SK-N-SH treated with all-trans-retinoic acid at 6 μM for 48 hours (cell line): Measurements from ENCODE around the gene URM1.

Experiments used
- ATAC-seq: fragments of 200-7000 bp; cut with Tn5 transposase; 3 replicates; pipeline ENCODE4 v1.9.1; 2020; ENCODE audit warnings: mild to moderate bottlenecking, moderate library complexity
- ARNTL ChIP-seq: fragments of 450-650 bp; formaldehyde crosslinking; IDR thresholded peaks from 2 replicates; pipeline ENCODE4 v1.5.0; 2020; ENCODE audit warnings: low read depth, mild to moderate bottlenecking, moderate library complexity, borderline replicate concordance
- BACH2 ChIP-seq: fragments of 250-450 bp; sonication (Bioruptor Pico); IDR thresholded peaks from 2 replicates; pipeline ENCODE4 v1.9.0; 2021; ENCODE audit warnings: mild to moderate bottlenecking, borderline replicate concordance
- CREB5 ChIP-seq: fragments of 250-450 bp; sonication (Bioruptor Pico); IDR thresholded peaks from 2 replicates; pipeline ENCODE4 v1.5.1; 2020; ENCODE audit warnings: low read depth, mild to moderate bottlenecking, moderate library complexity
- CSDC2 ChIP-seq: fragments of 250-450 bp; sonication (Bioruptor Pico); IDR thresholded peaks from 2 replicates; pipeline ENCODE4 v1.5.0; 2020; ENCODE audit warnings: mild to moderate bottlenecking, moderate library complexity
- ESRRG ChIP-seq: fragments of 250-450 bp; sonication (Bioruptor Pico); IDR thresholded peaks from 2 replicates; pipeline ENCODE4 v1.6.1; 2021; ENCODE audit warnings: mild to moderate bottlenecking
- GLIS3 ChIP-seq: fragments of 250-450 bp; sonication (Bioruptor Pico); IDR thresholded peaks from 2 replicates; pipeline ENCODE4 v1.5.0; 2020; ENCODE audit warnings: mild to moderate bottlenecking, moderate library complexity
- ISL1 ChIP-seq: fragments of 250-450 bp; sonication (Bioruptor Pico); IDR thresholded peaks from 2 replicates; pipeline ENCODE4 v2.1.2; 2022; ENCODE audit warnings: mild to moderate bottlenecking, moderate library complexity
- OSR1 ChIP-seq: fragments of 250-450 bp; sonication (Bioruptor Pico); IDR thresholded peaks from 2 replicates; pipeline ENCODE4 v1.8.0; 2022; ENCODE audit warnings: moderate library complexity, mild to moderate bottlenecking, inconsistent platforms
- PATZ1 ChIP-seq: fragments of 250-450 bp; sonication (Bioruptor Pico); IDR thresholded peaks from 2 replicates; pipeline ENCODE4 v1.8.0; 2020; ENCODE audit warnings: mild to moderate bottlenecking, moderate library complexity, borderline replicate concordance
- PPARA ChIP-seq: fragments of 250-450 bp; sonication (Bioruptor Pico); IDR thresholded peaks from 2 replicates; pipeline ENCODE4 v1.5.0; 2020; ENCODE audit warnings: mild to moderate bottlenecking, borderline replicate concordance
- RARB ChIP-seq: fragments of 250-450 bp; sonication (Bioruptor Pico); IDR thresholded peaks from 2 replicates; pipeline ENCODE4 v1.8.0; 2021; ENCODE audit warnings: mild to moderate bottlenecking, moderate library complexity
- SNAI2 ChIP-seq: fragments of 250-450 bp; sonication (Bioruptor Pico); IDR thresholded peaks from 2 replicates; pipeline ENCODE4 v1.5.0; 2020; ENCODE audit warnings: mild to moderate bottlenecking, moderate library complexity
- TCF4 ChIP-seq: fragments of 250-450 bp; sonication (Bioruptor Pico); IDR thresholded peaks from 2 replicates; pipeline ENCODE4 v1.8.0; 2021; ENCODE audit warnings: mild to moderate bottlenecking, moderate library complexity, borderline replicate concordance
- TOX ChIP-seq: fragments of 250-450 bp; sonication (Bioruptor Pico); IDR thresholded peaks from 2 replicates; pipeline ENCODE4 v1.8.0; 2021; ENCODE audit warnings: mild to moderate bottlenecking, moderate library complexity, borderline replicate concordance
- ZC3H10 ChIP-seq: fragments of 250-450 bp; sonication (Bioruptor Pico); IDR thresholded peaks from 2 replicates; pipeline ENCODE4 v1.5.1; 2021; ENCODE audit warnings: mild to moderate bottlenecking, moderate library complexity
- ZFP3 ChIP-seq: fragments of 250-450 bp; sonication (Bioruptor Pico); IDR thresholded peaks from 2 replicates; pipeline ENCODE4 v1.5.0; 2020; ENCODE audit warnings: mild to moderate bottlenecking, moderate library complexity
- ZFP30 ChIP-seq: fragments of 450-650 bp; formaldehyde crosslinking; IDR thresholded peaks from 2 replicates; pipeline ENCODE4 v1.5.0; 2022; ENCODE audit warnings: mild to moderate bottlenecking, moderate library complexity
- ZNF565 ChIP-seq: fragments of 450-650 bp; formaldehyde crosslinking; conservative IDR thresholded peaks from 2 replicates; pipeline ENCODE4 v1.5.0; 2020; ENCODE audit warnings: low read depth, mild to moderate bottlenecking, moderate library complexity
- ZNF70 ChIP-seq: fragments of 450-650 bp; formaldehyde crosslinking; IDR thresholded peaks from 2 replicates; pipeline ENCODE4 v1.5.0; 2020; ENCODE audit warnings: mild to moderate bottlenecking, moderate library complexity
- ZNF8 ChIP-seq: fragments of 450-650 bp; formaldehyde crosslinking; IDR thresholded peaks from 2 replicates; pipeline ENCODE4 v1.5.0; 2020; ENCODE audit warnings: mild to moderate bottlenecking, moderate library complexity
- TF ChIP-seq, protein P1 (sequence below): fragments of 250-450 bp; sonication (Bioruptor Pico); IDR thresholded peaks from 2 replicates; pipeline ENCODE4 v1.8.0; 2021; ENCODE audit warnings: low read depth, mild to moderate bottlenecking, moderate library complexity, borderline replicate concordance
- TF ChIP-seq, protein P2 (sequence below): fragments of 250-450 bp; sonication (Bioruptor Pico); IDR thresholded peaks from 2 replicates; pipeline ENCODE4 v1.5.1; 2021; ENCODE audit warnings: mild to moderate bottlenecking, moderate library complexity

URM1 gene

DNA sequence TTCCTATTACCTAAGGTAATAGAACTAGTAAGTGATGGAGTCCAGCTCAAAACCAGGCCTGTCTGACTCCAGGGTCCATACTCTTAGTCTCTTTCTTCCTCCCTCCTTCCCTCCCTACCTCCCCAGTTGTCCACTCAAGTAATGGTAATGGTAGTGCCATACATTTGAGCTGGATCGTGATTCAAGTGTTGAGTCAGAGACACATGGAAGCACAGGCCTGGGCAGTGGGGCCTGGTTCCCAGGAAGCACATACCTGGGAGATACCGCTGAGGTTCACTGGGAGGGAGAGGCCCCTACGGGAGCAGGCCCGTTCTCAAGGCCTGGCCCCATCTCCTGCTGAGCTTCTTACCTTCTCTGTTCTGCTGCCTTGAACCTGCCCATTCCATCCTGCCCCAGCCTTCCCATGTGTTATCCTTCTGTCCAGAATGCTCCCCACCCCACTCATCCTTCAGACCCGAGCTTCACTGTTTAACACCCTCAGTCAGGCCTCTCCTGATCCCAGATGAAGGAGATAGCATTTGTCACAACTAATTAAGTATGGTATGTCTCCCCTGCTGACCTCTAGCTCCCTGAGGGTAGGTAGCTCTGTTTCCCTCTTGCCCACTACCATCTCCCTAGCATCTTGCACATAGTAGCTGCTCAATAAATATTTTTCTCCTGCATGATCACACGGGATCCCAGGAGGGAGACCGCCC is 13.8 kb downstream of the URM1 start:
- ATAC-seq: no peak
- TF ChIP-seq ZNF565 (CRISPR knock-in tag): no peak
- no peak for TF ChIP-seq ZFP30 (CRISPR knock-in tag)
- no peak for TF ChIP-seq SNAI2
- TF ChIP-seq ZFP3 (CRISPR knock-in tag): no peak
- TF ChIP-seq PATZ1 (CRISPR knock-in tag): no peak
- TF ChIP-seq, protein P1, sequence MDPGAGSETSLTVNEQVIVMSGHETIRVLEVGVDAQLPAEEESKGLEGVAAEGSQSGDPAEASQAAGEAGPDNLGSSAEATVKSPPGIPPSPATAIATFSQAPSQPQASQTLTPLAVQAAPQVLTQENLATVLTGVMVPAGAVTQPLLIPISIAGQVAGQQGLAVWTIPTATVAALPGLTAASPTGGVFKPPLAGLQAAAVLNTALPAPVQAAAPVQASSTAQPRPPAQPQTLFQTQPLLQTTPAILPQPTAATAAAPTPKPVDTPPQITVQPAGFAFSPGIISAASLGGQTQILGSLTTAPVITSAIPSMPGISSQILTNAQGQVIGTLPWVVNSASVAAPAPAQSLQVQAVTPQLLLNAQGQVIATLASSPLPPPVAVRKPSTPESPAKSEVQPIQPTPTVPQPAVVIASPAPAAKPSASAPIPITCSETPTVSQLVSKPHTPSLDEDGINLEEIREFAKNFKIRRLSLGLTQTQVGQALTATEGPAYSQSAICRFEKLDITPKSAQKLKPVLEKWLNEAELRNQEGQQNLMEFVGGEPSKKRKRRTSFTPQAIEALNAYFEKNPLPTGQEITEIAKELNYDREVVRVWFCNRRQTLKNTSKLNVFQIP (CRISPR knock-in tag): no peak
- no peak for TF ChIP-seq ESRRG
- no peak for TF ChIP-seq ZC3H10
- TF ChIP-seq RARB (CRISPR knock-in tag): no peak
- TF ChIP-seq ISL1: no peak
- TF ChIP-seq PPARA (CRISPR knock-in tag): no peak
- no peak for TF ChIP-seq ZNF8 (CRISPR knock-in tag)
- TF ChIP-seq OSR1: no peak
- TF ChIP-seq, protein P2, sequence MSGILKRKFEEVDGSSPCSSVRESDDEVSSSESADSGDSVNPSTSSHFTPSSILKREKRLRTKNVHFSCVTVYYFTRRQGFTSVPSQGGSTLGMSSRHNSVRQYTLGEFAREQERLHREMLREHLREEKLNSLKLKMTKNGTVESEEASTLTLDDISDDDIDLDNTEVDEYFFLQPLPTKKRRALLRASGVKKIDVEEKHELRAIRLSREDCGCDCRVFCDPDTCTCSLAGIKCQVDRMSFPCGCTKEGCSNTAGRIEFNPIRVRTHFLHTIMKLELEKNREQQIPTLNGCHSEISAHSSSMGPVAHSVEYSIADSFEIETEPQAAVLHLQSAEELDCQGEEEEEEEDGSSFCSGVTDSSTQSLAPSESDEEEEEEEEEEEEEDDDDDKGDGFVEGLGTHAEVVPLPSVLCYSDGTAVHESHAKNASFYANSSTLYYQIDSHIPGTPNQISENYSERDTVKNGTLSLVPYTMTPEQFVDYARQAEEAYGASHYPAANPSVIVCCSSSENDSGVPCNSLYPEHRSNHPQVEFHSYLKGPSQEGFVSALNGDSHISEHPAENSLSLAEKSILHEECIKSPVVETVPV (CRISPR knock-in tag): no peak
- no peak for TF ChIP-seq CREB5 (CRISPR knock-in tag)
- no peak for TF ChIP-seq TOX (CRISPR knock-in tag)
- TF ChIP-seq ZNF70: no peak
- TF ChIP-seq CSDC2 (CRISPR knock-in tag): no peak
- no peak for TF ChIP-seq BACH2 (CRISPR knock-in tag)

DNA sequence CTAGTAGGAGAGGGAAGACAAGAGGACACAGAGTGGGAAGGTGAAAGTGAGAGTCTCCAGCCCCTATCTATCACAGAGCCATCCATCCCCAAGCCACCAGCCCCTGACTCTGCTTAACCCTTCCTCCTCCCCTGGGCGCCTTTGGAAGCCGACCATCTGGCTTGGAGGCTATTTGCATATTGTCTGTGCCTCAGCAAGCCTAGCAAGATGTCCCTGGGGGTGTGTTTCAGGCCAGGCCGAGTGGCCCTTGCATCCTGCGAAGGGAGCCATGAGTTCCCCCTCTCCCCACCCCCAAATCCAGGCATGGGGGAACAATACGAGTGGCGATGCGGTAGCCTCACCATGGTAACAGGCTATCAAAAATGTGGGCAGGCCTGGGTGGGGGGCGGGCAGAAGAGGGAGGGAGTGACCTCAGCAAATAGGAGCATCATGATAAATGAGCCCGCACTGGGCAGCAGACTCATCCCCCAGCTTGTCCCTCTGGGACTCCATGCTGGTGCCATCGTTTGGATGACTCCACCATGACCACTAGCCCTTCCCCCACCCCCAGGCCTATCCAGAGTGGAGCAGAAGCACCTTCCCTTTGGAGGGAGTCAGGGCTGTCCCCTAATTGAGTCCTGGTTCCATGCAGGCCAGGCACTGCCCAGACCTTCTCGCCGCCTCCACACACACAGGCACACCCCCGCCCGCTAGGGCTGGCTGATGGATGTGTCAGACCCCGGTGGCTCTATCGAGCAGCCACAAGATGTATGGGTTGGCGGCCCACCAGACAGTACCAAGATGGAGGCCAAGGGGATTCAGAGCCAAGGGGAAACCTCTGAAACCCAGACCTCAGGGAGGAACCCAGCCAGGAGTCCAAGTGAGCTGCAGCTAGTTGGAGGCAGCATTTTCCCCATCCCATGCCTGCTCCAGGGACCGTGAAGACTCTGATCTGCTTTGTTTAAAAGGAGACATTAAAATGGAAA is 14.6 kb downstream of the URM1 start:
- no peak for ATAC-seq
- TF ChIP-seq GLIS3 (CRISPR knock-in tag) (no peak), ESRRG (no peak), BACH2 (CRISPR knock-in tag) (no peak)

DNA sequence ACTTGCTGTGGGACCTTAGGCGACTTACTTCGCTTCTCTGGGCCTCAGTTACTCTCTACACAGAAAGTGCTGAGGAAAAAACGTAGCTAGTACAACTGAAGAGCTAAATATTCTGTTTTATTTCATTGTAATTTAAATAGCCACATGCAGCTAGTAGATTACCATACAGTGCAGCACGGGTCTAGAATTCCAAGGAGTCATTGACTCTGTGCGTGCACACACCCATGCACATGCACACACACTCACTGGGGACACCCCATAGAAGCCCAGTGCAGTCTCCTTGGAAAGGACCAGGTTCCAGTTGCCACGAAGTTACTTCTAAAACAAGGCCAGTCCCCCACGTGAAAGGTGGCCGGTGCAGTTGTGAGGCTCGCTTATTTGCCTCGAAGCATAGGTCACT is 17.0 kb downstream of the URM1 start:
- TF ChIP-seq ISL1 (no peak), PATZ1 (CRISPR knock-in tag) (no peak), PPARA (CRISPR knock-in tag) (no peak), ZNF565 (CRISPR knock-in tag) (no peak), TOX (CRISPR knock-in tag) (no peak), RARB (CRISPR knock-in tag) (no peak), CSDC2 (CRISPR knock-in tag) (no peak), ARNTL (CRISPR knock-in tag) (no peak), ZC3H10 (no peak), ZFP30 (CRISPR knock-in tag) (no peak), OSR1 (no peak), ZFP3 (CRISPR knock-in tag) (no peak), TCF4 (CRISPR knock-in tag) (no peak), SNAI2 (no peak), GLIS3 (CRISPR knock-in tag) (no peak), CREB5 (CRISPR knock-in tag) (no peak)
- TF ChIP-seq, protein P2 (CRISPR knock-in tag): no peak
- no peak for ATAC-seq
